ENCODE results near the gene TMEM134.

The TMEM134 gene

DNA sequence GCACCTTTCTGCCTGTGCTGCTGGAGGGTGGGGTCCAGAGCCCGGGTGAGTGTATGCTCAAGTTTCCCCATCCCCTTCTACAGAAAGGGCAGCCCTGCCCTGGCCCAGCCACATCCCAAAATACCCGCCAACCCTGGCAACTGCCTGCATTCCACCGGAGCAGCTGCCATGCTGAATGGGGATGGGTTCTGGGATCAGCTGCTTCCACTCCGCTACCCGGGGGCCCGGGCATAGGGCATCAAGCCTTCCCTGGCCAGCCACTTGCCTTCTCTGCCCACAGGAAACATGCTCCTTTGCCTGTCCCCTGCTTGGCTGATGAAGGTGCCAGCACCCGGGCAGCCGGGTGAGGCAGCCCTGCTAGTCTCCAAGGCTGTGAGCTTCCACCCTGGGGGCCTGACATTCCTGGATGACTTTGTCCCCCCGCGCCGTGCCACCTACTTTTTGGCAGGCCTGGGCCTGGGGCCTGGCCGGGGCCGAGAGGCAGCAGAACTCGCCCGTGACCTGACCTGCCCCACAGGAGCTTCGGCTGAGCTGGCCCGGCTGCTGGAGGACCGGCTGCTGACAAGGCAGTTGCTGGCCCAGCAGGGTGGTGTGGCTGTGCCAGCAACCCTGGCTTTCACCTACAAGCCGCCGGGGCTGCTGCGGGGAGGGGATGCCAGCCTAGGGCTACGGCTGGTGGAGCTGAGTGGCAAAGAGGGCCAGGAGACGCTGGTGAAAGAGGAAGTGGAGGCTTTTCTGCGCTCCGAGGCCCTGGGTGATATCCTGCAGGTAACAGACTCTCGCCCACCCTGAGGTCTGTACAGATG, 50.4 kb downstream of the TMEM134 start:
- in situ Hi-C loops (cut with HindIII; ENCODE audit: low pct_ligation_motif_present, low pct_unique_long_range_greater_than_20kb, low sequenced_read_pairs), result no loop called here
- DNase-seq, result no peak

DNA sequence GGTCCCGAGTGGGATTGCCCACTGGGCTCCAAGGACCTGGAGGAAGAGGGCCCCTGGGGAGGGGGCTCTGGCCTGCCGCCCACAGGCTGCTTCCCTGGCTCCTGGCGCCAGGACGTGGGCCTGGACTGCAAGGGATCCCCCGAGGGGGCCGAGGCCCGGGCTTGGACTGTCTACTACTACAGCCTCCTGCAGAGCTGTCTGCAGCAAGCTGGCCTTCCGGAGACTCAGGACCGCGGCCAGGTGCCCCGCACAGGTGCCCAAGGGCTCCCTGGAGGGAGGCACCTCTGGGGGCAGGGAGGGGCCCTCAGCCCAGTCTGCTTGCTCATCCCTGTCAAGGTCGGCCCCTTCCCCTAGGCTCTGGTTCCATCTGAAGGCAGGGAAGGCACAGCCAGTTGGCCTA, 51.6 kb downstream of the TMEM134 start:
- in situ Hi-C loops (cut with HindIII; ENCODE audit: low pct_ligation_motif_present, low pct_unique_long_range_greater_than_20kb, low sequenced_read_pairs), result no loop called here
- no peak for DNase-seq

DNA sequence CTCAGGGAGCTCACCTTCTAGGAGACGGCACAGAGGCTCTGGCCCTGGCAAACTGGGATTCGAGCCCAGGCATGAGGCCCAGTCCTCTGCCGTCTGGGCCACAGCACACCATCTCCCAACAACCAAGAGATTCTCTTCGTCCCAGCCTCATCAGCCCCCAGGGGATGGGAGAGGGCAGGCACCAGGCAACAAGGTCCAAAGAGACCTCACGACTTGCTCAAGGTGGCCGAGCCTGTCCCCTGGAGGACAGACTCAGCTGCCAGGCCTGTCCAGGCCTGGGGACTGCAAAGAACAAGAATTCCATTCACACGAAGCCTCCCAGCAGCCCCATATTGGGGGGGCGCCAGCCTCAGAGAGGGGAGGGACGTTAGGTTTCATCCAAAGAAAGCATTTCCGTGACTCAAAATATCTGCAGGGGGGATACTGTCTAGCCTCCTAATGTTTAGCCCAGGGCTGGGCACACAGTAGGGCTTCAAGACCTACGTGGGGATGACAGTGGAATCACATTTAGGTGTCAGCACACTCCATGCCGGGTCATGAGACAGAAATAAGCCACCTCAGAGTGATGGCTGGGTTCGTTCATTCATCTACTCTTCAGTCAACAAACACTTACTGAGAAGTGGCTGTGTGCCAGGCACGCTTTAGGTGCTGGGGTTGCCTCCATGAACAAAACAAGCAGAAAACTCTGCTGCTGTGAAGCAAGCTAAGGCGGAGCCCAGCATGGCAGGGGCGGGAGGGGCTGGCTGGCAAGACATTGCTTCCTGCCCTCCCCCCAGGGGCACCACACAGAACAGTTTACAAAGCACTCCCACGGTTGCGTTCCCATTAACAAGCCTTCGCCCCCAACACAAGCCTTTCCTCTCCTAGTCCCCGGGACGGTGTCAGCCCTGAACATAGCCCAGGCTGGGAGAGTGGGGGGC, 52.4 kb downstream of the TMEM134 start:
- no peak for DNase-seq
- in situ Hi-C loops (cut with HindIII; ENCODE audit: low pct_ligation_motif_present, low pct_unique_long_range_greater_than_20kb, low sequenced_read_pairs), result no loop called here

DNA sequence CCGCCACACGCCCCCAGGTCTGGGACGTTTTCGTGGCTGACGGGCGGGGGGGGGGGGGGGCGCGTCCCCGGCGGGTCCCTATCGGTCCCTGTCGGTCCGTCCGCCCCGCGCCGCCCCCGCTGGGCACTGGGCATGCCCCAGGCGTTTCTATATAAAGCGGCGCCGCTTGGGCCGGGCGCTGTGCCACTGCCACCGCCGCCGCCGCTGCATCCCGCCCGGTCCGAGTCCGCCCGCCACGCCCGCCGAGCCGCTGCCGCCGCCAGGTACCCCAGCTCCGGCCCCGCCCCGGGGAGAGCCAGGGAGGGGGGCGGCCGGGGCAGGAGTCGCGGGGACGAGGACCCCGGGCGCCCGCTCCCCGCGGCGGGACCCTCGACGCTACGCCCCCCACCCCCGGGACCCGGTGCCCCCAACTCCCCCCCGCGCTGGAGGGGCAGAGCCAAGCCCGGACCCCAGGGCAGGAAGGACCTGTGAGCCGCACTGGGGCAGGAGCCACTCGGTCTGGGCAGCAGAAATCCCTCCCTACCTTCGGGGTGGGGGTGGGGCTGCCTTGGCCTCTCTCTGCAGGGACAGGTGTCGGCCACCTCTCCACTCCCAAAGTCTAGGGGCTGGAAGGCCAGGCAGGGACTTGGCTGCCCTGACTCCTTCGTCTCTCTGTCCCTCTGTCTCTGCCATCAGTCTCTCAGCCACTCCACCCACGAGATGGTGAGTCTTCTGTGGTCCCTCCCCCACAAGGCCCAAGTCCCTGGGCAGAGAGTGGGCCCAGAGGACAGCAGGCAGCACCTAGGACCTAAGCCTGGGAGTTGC, 53.3 kb downstream of the TMEM134 start, which contains the start of gene CARNS1:
CARNS1 (plus strand) TSS at position 178 of the 804 bp plus-strand sequence; CDS start at position 700, 522 bp downstream.
- in situ Hi-C loops (cut with HindIII; ENCODE audit: low pct_ligation_motif_present, low pct_unique_long_range_greater_than_20kb, low sequenced_read_pairs), result no loop called here

DNA sequence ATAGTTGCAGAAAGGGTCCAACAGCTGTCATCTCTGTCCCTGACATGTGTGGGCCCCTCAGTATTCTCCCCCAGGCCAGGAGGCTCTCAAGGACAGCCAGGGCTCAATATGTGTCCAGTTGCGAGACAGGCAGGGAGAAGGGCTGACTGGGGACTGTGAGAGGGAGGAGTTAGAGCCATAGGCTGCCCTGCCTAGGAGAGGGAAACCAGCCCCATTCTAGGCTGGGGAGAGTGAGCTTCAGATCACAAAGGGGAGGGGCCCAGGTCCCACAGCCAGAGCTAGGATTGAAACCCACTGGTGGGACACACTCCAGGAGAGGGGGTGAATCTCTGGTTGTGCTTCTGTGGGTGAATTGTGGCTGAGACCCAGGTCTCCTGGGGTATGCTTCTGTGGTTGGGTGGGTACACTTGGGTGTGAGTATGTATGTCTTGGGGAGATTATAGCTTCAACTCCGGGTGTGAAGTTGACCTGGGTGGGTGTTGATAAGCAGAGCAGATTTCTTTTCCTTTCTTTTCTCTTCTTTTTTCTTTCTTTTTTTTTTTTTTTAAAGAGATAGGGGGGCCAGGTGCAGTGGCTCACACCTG, 55.7 kb downstream of the TMEM134 start:
- DNase-seq, result no peak
- in situ Hi-C loops (cut with HindIII; ENCODE audit: low pct_ligation_motif_present, low pct_unique_long_range_greater_than_20kb, low sequenced_read_pairs), result no loop called here

More for the DNA sequence above, 53.3 kb downstream of the TMEM134 start, which contains the start of gene CARNS1:
- no peak for DNase-seq

DNA sequence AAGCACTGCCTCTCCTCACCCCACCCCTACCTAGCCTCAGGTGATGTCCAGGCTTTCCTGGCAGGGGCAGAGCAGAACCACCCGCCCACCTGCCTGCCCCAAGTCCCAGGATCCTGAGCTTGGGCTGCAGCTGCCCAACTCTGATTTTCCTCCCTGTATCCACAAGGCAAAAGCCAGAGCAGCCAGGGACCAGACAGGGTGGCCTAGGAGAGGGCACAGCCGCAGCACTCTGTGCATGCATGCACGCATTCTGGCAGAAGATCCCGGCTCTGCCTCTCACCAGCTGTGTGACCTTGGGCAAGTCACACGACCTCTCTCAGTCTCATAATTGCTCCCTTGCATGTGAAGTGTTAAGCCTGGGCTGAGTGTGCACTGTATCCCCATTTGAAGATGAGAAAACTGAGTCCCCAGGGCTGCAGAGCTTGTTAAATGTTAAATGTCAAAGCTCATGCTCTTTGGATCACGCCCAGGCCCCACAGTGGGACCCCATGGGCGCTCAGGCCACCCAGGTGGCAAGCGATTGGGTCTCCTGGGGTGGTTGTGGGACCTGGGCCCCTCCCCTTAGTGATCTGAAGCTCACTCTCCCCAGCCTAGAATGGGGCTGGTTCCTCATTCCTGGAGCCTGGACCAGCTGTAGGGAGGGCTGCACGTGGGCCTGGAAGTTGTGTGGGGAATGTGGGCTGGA, 56.4 kb downstream of the TMEM134 start:
- in situ Hi-C loops (cut with HindIII; ENCODE audit: low pct_ligation_motif_present, low pct_unique_long_range_greater_than_20kb, low sequenced_read_pairs), result no loop called here
- no peak for DNase-seq

DNA sequence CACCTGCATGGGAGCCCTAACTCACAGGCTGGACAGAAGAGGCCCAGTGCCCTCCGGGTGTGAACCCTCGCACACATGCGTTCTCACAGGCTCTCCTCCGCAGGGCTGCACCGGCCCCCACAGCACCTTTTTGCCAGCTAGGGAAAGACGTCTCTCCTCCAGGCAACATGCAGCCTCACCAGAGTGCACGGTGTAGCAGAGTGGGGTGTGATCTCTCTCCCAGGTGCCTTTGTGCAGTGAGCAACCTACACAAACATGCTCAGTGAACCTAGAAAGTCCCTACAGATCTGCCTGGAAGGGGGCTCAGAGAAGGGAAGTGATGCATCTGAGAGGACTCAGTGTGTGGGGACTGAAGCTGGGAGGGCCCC, 57.3 kb downstream of the TMEM134 start:
- DNase-seq, result no peak
- in situ Hi-C loops (cut with HindIII; ENCODE audit: low pct_ligation_motif_present, low pct_unique_long_range_greater_than_20kb, low sequenced_read_pairs), result no loop called here

Measured in ACHN (cell line).